Left ventricle myocardium superior (tissue), 1 donor: ENCODE results near the gene KIF25. TPM values are rescaled to one million over a fixed set of nuclear protein-coding genes. Genes with fewer than 3 reads are reported as not detected.
A peak's percentile ranks its signal among the peaks of the same experiment; 100 is the strongest.

Experiments used
- ATAC-seq: fragments of 200-7000 bp; cut with Tn5 transposase; one replicate; pipeline ENCODE4 v1.9.1; 2020; ENCODE audit warnings: mild to moderate bottlenecking, moderate library complexity
- DNase-seq: peaks from one replicate; pipeline ENCODE4 v3.0.0-alpha.2; 2020
- intact Hi-C: fragments of 100-400 bp; cut with micrococcal nuclease; formaldehyde crosslinking; loops from one replicate; pipeline ENCODE4 v1.11.0; 2022
- total RNA-seq: library from RNA; stranded (reverse); fragmentation: NEBNext Ultra II Directional; extraction: Animal tissue kit (Norgen Biotek cat#: 25700); gene quantifications from one replicate; pipeline ENCODE4 v1.2.1, GENCODE V29; 2021
- donor health status: DM: no; HTN: yes; CAD: no; lungs with severe emphysema.

KIF25 gene
- total RNA-seq, 1 donor from 2014 or later, result not detected

DNA sequence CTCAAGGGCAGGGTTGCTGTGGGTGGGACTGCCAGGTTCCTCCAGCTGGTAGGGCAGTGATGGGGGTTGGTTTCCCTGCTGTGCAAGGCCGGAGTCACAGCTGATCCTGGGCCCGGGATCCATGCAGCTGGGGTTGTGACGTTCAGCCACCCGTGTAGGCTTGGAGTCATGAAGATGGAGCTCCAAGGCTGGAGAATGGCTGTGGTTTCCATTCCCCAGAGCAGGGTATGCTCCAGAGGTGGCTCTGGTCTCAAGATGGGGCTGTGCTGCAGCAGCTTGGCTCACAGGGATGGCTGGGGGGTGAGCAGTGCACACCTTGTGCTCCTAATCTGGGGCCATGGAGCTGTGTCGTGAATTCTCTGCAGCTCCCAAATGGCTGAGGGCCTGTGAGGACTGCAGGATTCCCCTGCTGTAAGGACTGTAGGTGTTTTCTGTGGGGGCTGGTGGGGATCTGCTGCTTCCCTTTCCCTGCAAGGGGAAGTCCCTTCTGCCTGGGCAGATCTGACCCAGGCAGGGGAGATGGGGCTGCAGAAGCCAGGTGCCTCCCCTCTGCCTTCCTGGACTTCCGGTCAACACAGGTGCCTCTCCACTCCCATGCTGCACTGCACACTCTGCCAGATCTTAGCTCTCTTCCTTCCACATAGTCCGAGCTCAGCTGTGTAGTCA, 15.9 kb downstream of the KIF25 start:
- DNase-seq (no peak), ATAC-seq (no peak)
- intact Hi-C loops, result no loop called here

- ATAC-seq (no peak), DNase-seq (no peak)
- intact Hi-C loops, result no loop called here
These were observed 17.0 kb downstream of the KIF25 start for GRCh38 chr6:168014428-168014827.

GRCh38 chr6:168015009-168015408, 17.5 kb downstream of the KIF25 start:
- intact Hi-C loops, result no loop called here
- no peak for ATAC-seq
- DNase-seq, result no peak

GRCh38 chr6:168015482-168016175, 18.2 kb downstream of the KIF25 start:
- DNase-seq, result no peak
- intact Hi-C loops, result no loop called here
- no peak for ATAC-seq

DNA sequence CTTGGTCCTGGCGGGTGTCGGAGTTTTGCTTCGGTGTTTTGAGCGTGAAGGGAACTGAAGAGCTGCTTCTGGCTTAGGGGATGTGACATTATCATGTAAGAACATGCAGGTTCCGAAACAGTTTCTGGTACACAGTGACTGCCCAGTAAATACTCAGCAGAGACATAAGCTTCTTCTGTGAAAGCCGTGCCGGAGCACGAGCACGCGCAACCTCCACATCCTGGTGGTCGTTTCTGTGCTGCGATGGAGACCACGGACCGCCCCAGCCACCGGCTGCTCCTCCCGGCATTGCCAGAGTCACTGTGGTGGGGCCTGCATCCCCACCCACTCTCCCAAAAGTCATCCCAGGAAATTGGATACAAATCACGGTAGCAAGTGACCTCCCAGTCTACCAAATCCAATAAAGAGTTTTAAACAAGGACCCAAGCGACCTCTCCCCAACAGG, 18.7 kb downstream of the KIF25 start:
- ATAC-seq, result no peak
- intact Hi-C loops, result no loop called here
- no peak for DNase-seq

DNA sequence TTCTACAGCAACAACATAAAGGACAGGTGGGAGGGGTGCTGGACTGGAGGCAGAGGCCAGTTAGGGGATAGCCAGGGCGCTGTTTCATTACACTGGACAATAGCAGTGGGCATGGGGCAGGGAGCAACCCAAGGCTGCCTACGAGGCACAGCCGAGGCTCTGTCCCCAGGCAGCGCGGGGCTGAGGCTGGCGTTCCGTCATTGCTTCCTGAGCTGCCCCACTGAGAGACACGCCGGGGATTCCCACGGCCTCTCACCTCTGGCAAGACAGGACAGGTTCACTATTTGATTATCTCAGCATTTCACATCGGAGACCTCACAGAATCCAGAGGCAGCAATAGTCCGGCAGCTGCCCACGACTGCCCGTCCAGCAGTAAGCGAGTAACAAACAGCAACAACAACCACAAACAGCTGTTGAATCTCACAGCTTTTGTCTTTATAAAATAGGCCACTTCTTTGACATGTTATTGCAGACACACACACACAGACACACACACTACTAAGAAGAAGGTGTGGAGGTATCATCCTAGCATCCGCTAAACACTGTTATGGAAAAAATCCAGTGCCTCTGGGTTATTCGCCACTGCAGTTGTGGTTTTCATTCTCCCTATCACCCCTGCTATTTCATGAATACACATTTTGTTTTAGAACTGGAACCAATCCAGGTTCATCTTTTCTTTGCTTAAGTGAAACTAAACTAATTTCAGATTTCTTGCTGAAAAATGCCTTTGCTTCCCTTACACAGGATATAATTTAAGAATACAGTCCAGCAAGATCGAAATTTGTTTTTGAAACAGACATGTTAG, 19.5 kb downstream of the KIF25 start:
- intact Hi-C loops, result no loop called here
- no peak for ATAC-seq
- DNase-seq, result no peak

DNA sequence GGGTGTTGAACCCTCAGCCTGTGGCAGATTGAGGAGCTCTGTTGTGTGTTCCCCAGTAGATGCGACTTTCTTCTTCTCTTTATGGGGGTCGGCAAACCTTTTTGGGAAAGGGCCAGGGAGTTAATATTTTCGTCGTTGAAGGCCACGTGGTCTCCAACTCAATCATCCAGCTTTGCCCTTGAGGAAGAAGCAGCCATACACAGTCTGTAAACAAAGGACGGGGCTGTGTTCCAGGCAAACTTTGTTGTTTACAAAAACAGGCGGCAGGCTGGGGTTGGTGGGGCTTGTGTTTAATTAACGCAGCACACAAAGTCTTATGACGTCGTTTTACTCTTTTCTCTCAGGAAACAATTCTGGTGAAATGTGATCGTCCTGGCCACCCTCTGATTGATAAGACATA, 20.2 kb downstream of the KIF25 start:
- DNase-seq (no peak), ATAC-seq (no peak)
- intact Hi-C loops, result no loop called here

GRCh38 chr6:168018664-168019063, 21.2 kb downstream of the KIF25 start:
- ATAC-seq, result no peak
- intact Hi-C loops, result no loop called here
- DNase-seq, result no peak

- DNase-seq (no peak), ATAC-seq (no peak)
- intact Hi-C loops, result no loop called here
These were observed 22.8 kb downstream of the KIF25 start for GRCh38 chr6:168020242-168020641.

DNA sequence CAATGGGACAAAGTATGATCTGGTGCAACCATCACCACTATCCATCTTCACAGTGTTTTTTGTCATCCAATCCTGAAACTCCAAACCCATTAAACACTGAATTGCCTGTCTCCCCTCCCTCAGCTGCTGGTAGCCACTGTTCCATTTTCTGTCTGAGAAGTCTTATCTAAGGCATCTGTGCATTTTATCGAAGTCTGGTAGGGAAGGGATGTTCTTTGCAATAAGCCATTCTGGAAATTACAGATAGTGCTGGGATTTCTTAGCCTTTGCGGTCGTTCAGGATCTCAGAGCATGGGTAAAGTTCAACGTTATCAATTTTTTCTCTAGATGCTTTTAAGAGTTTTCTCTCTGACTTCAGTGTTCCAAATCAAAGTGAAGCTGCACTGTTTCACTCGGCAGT, 24.1 kb downstream of the KIF25 start:
- intact Hi-C loops, result no loop called here
- DNase-seq (no peak), ATAC-seq (no peak)

DNA sequence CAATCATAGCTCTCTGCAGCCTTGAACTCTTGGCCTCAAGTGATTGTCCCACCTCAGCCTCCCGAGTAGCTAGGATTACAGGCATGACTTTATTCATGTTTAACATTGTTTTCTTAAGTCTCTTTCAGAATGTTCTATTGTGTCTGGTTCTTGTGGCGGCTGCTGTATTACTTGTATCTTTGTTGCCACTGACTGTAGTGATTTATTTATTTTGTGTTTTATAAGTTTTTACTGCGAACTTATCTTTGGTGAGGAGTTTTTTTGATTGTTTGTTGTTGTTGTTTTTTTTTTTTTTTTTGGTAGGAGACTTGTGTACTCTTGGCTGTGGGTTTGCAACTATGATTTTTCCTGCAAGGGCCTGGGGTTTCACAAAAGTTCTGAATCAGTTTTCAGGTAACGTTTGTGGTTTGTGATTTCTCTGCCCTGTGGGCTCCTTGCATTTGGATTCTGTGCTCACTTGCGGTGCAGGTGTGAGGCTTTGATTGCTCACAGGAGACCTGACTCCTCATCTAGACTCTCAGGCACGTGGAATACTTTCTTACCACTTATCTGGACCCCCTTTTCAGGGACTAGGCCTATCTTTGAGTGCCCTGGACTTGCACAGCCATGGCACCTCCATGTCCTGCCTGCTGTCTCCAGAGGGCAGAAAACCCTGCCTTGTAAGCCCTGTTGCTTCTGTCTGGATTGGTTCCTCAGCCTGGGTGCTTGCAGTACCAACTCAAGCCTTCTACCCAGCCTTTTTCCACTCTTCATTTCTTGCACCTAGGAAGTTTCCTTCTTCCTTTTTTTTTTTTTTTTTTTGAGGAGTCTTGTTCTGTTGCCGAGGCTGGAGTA, 25.2 kb downstream of the KIF25 start:
- ATAC-seq (no peak), DNase-seq (no peak)
- intact Hi-C loops, result no loop called here

DNA sequence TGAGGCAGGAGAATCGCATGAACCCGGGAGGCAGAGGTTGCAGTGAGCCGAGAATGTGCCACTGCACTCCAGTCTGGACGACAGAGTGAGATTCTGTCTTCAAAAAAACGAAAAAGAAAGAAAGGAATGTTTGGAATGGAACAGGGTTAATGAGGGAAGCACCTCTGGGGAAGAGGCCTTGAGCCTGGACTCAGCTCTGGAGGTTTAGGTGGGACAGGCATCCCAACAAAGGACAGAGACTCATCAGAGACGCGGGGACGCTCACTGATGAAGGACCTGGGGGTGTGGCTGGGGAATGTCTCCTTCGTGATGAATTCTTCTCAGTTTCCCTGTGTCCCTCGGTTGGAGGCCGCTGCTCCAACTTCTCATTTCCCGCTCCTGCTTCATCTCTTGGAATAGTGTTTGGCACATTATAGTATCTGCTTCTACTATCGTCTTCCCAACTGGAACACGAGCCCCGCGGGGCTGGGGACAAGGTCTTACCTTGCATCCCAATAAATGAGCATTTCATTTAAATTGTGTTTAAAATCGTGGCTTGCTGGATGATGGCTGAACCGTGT, 27.6 kb downstream of the KIF25 start:
- intact Hi-C loops, result no loop called here
- ATAC-seq, result no peak
- DNase-seq, result no peak

DNA sequence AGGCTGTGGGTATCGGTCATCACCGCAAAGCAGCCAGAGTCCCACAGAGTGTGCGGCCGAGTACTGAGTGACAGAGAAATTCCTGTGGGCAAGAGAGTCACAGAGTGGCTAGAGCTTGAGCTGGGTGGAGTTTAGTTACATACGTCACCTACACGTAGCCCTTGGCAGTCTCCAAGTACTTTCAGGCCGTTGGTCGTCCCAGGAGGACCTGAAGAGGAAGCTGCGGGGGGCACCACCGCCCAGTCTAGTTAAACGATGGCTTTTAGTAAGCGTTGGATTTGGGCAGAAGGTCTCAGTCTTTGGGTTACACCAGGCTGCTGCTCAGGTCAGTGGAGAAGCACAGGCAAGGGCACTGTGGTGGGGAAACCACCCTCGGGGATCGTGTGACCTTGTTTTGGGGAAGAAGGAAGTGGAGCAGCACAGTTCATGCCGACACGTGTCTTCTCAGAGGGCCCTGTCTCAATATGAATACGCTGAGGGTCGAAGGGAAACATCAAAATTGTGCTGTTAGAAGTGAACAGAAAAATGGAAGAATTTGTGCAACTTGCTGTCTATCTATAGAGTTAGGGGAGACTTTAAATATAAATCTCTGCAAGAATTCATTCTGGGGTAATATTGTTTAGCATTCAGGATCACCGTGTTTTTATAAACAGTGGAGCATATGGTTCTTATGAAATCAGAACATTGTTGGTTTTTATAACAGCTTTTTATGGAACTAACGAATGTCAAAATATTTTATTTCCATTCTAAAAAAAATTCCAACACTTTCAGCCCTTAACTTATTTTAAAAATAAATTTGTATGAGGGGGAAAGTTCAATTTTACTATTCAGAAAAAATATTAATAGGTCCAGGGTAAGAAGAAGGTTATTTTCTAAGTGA, 28.6 kb downstream of the KIF25 start:
- DNase-seq (no peak), ATAC-seq (no peak)
- intact Hi-C loops, result no loop called here

- DNase-seq (no peak), ATAC-seq (no peak)
- intact Hi-C loops, result no loop called here
These were observed 29.5 kb downstream of the KIF25 start for GRCh38 chr6:168026925-168027324.

- ATAC-seq (no peak), DNase-seq (no peak)
- intact Hi-C loops, result no loop called here
These were observed 30.1 kb downstream of the KIF25 start for GRCh38 chr6:168027521-168027920.

GRCh38 chr6:168028181-168028580, 30.7 kb downstream of the KIF25 start:
- ATAC-seq (no peak), DNase-seq (no peak)
- intact Hi-C loops, result no loop called here

GRCh38 chr6:168029459-168030217, 32.2 kb downstream of the KIF25 start:
- no peak for DNase-seq
- intact Hi-C loops, result no loop called here
- ATAC-seq, result peak; percentile 52
